GM23248 (cell line): ENCODE measurements around the gene ARMH4. TPM values are rescaled to one million over a fixed set of nuclear protein-coding genes. Genes with fewer than 3 reads are reported as not detected.

Experiments used
- DNase-seq: peaks from one replicate; pipeline ENCODE4 v3.0.0-alpha.2; 2015
- H2AFZ ChIP-seq: fragments of 200-600 bp; sonication (generic); 2 replicates; pipeline ENCODE4 v1.6.1; 2016; ENCODE audit warnings: antibody characterized with exemption
- H3F3A ChIP-seq: fragments of 200-600 bp; sonication (generic); 2 replicates; pipeline ENCODE4 v1.6.1; 2016; ENCODE audit warnings: mild to moderate bottlenecking, antibody characterized with exemption, mixed run types; ENCODE audit not compliant: insufficient read depth
- H3K27ac ChIP-seq: fragments of 200-600 bp; sonication (generic); 2 replicates; pipeline ENCODE4 v1.5.1; 2016; ENCODE audit warnings: mild to moderate bottlenecking
- H3K27me3 ChIP-seq: fragments of 200-600 bp; sonication (generic); replicated peaks from 2 replicates; pipeline ENCODE4 v1.6.1; 2016; ENCODE audit warnings: mild to moderate bottlenecking; ENCODE audit not compliant: insufficient read depth
- H3K36me3 ChIP-seq: fragments of 200-600 bp; sonication (generic); 2 replicates; pipeline ENCODE4 v1.6.1; 2016; ENCODE audit warnings: low read depth, mild to moderate bottlenecking
- H3K4me1 ChIP-seq: fragments of 200-600 bp; sonication (generic); 2 replicates; pipeline ENCODE4 v1.6.1; 2016; ENCODE audit warnings: mild to moderate bottlenecking; ENCODE audit not compliant: insufficient read depth
- H3K4me2 ChIP-seq: fragments of 200-600 bp; sonication (generic); one replicate; pipeline ENCODE4 v1.6.1; 2016; ENCODE audit warnings: mild to moderate bottlenecking; ENCODE audit not compliant: unreplicated experiment
- H3K4me3 ChIP-seq: fragments of 200-600 bp; sonication (generic); 2 replicates; pipeline ENCODE4 v1.5.1; 2016; ENCODE audit warnings: mild to moderate bottlenecking
- H3K79me2 ChIP-seq: fragments of 200-600 bp; sonication (generic); 2 replicates; pipeline ENCODE4 v1.6.1; 2016; ENCODE audit warnings: mild to moderate bottlenecking; ENCODE audit not compliant: insufficient read depth
- H3K9ac ChIP-seq: fragments of 200-600 bp; sonication (generic); 2 replicates; pipeline ENCODE4 v1.6.1; 2016; ENCODE audit warnings: mild to moderate bottlenecking
- H3K9me2 ChIP-seq: fragments of 200-600 bp; sonication (generic); 2 replicates; pipeline ENCODE4 v1.6.1; 2016; ENCODE audit warnings: mixed run types, mild to moderate bottlenecking, moderate library complexity; ENCODE audit not compliant: insufficient read depth
- H3K9me3 ChIP-seq: fragments of 200-600 bp; sonication (generic); one replicate; pipeline ENCODE4 v1.6.1; 2017; ENCODE audit warnings: low read depth
- H4K20me1 ChIP-seq: fragments of 200-600 bp; sonication (generic); 2 replicates; pipeline ENCODE4 v1.6.0; 2016; ENCODE audit not compliant: insufficient read depth
- EZH2 ChIP-seq: fragments of 200-600 bp; sonication (generic); IDR thresholded peaks from 2 replicates; pipeline ENCODE4 v1.6.1; 2018; ENCODE audit warnings: antibody characterized with exemption, mild to moderate bottlenecking; ENCODE audit not compliant: insufficient read depth, poor library complexity, severe bottlenecking
- EZH2phosphoT487 ChIP-seq: fragments of 200-600 bp; sonication (generic); IDR thresholded peaks from 2 replicates; pipeline ENCODE4 v1.6.1; 2018; ENCODE audit warnings: antibody characterized with exemption, moderate library complexity, mild to moderate bottlenecking, low read depth; ENCODE audit not compliant: insufficient read depth
- WGBS, 2 experiments: methylation state at CpG; one replicate each; pipeline ENCODE4 v1.1.6; 2015 to 2017; ENCODE audit warnings: low lambda C conversion rate in 2 of 2, low coverage in 1 of 2; ENCODE audit errors: missing lambda C conversion rate in 2 of 2; 5-methylcytosine and 5-hydroxymethylcytosine counted together
- in situ Hi-C: fragments of 300-500 bp; cut with MboI; formaldehyde crosslinking; loops from 2 replicates; pipeline ENCODE4 v1.15.0; 2020
- polyA plus RNA-seq: library from polyadenylated mRNA; unstranded; fragments of >200 nt; fragmentation: Nextera tagmentation; extraction: Ambion mirVana; gene quantifications from 2 replicates; pipeline ENCODE4 v1.2.1, GENCODE V29; 2016
- total RNA-seq: library from RNA; depleted of rRNA; stranded (reverse); fragments of >200 nt; shearing (Covaris generic); gene quantifications from 2 replicates; pipeline ENCODE4 v1.2.3, GENCODE V29; 2014

Gene ARMH4
- total and polyA plus RNA-seq, 2 experiments from 2014 or later = 2.9 to 8.7 TPM

GRCh38 chr14:58100735-58101368 lies 51.2 kb downstream of the ARMH4 start:
- no peaks in the 10 kb centered on the region for H3K9me2 ChIP-seq
- in situ Hi-C loops = no loop called here
- no peaks in the 10 kb centered on the region for H3K79me2 ChIP-seq
- 70 to 79% methylated on average over 4 of the region's 4 CpGs for WGBS, 2 experiments
- H2AFZ ChIP-seq = no peak overlapping the region
- H3K4me1 ChIP-seq = peaks cover 15% of the 10 kb centered on the region; the same call in 1 of the 2 replicates
- H4K20me1 ChIP-seq = no peaks in the 10 kb centered on the region
- peaks cover 20% of the 10 kb centered on the region for H3F3A ChIP-seq
- no peak overlapping the region for H3K4me3 ChIP-seq
- no peaks in the 10 kb centered on the region for H3K36me3 ChIP-seq
- DNase-seq = peak; percentile 76
- peaks cover 7% of the 10 kb centered on the region; the same call in 1 of the 2 replicates for H3K27me3 ChIP-seq
- no peak for TF ChIP-seq EZH2
- TF ChIP-seq EZH2phosphoT487 = no peak
- H3K9me3 ChIP-seq = no peaks in the 10 kb centered on the region
- H3K9ac ChIP-seq = no peak overlapping the region
- no peak overlapping the region for H3K4me2 ChIP-seq
- no peak overlapping the region for H3K27ac ChIP-seq

- H3K27ac ChIP-seq = no peak overlapping the region
- H3K9me3 ChIP-seq = no peaks in the 10 kb centered on the region
- H3K4me3 ChIP-seq = no peak overlapping the region
- H3K27me3 ChIP-seq = no peaks in the 10 kb centered on the region; the same call in 1 of the 2 replicates
- H3K9me2 ChIP-seq = no peaks in the 10 kb centered on the region
- no peaks in the 10 kb centered on the region for H3K79me2 ChIP-seq
- H3K4me2 ChIP-seq = no peak overlapping the region
- H3F3A ChIP-seq = peaks cover 10% of the 10 kb centered on the region
- no peak for DNase-seq
- no peak overlapping the region for H2AFZ ChIP-seq
- no peaks in the 10 kb centered on the region for H4K20me1 ChIP-seq
- TF ChIP-seq EZH2phosphoT487 (no peak), EZH2 (no peak)
- in situ Hi-C loops = no loop called here
- no peaks in the 10 kb centered on the region for H3K36me3 ChIP-seq
- no peak overlapping the region for H3K9ac ChIP-seq
- peaks cover 9% of the 10 kb centered on the region; the same call in 1 of the 2 replicates for H3K4me1 ChIP-seq
- WGBS, 2 experiments = 83 to 88% methylated on average over 5 of the region's 5 CpGs
Measured at GRCh38 chr14:58099682-58100081, 52.3 kb downstream of the ARMH4 start.

GRCh38 chr14:58098507-58098906 lies 53.5 kb downstream of the ARMH4 start:
- no peak overlapping the region for H2AFZ ChIP-seq
- H3K4me1 ChIP-seq = peaks cover 3% of the 10 kb centered on the region; the same call in 1 of the 2 replicates
- 41 to 44% methylated on average over 1 of the region's 1 CpG for WGBS, 2 experiments
- no peak overlapping the region for H3K4me3 ChIP-seq
- no peaks in the 10 kb centered on the region for H3K27me3 ChIP-seq
- no peak for DNase-seq
- no peak overlapping the region for H3K27ac ChIP-seq
- no peaks in the 10 kb centered on the region for H3F3A ChIP-seq
- no peaks in the 10 kb centered on the region for H3K9me2 ChIP-seq
- TF ChIP-seq EZH2 (no peak), EZH2phosphoT487 (no peak)
- in situ Hi-C loops = no loop called here
- no peaks in the 10 kb centered on the region for H4K20me1 ChIP-seq
- no peaks in the 10 kb centered on the region for H3K9me3 ChIP-seq
- H3K36me3 ChIP-seq = no peaks in the 10 kb centered on the region
- H3K79me2 ChIP-seq = no peaks in the 10 kb centered on the region
- H3K9ac ChIP-seq = no peak overlapping the region
- H3K4me2 ChIP-seq = no peak overlapping the region

- Histone ChIP-seq H2AFZ (no peak overlapping the region), H3K79me2 (no peaks in the 10 kb centered on the region), H3K9me2 (no peaks in the 10 kb centered on the region), H3K9ac (no peak overlapping the region), H3K27ac (no peak overlapping the region), H3F3A (no peaks in the 10 kb centered on the region), H3K9me3 (no peaks in the 10 kb centered on the region), H3K4me3 (no peak overlapping the region), H3K27me3 (no peaks in the 10 kb centered on the region), H3K36me3 (no peaks in the 10 kb centered on the region), H4K20me1 (no peaks in the 10 kb centered on the region), H3K4me1 (peaks cover 3% of the 10 kb centered on the region; the same call in 1 of the 2 replicates), H3K4me2 (no peak overlapping the region)
- no peak for DNase-seq
- WGBS, 2 experiments = 90 to 92% methylated on average over 2 of the region's 2 CpGs
- in situ Hi-C loops = no loop called here
- no peak for TF ChIP-seq EZH2
- no peak for TF ChIP-seq EZH2phosphoT487
Measured at GRCh38 chr14:58096731-58097130, 55.3 kb downstream of the ARMH4 start.
